K562 treated with DMSO at 1 percent for 4 hours (cell line): ENCODE results near the gene LYPD6. TPM values are rescaled to one million over a fixed set of nuclear protein-coding genes. Genes with fewer than 3 reads are reported as not detected.

Experiments
- total RNA-seq: library from RNA; unstranded; fragments of 300-600 nt; gene quantifications from 2 replicates; pipeline ENCODE4 v1.2.3, GENCODE V29; 2022; ENCODE audit not compliant: insufficient read depth

The LYPD6 gene, protein sequence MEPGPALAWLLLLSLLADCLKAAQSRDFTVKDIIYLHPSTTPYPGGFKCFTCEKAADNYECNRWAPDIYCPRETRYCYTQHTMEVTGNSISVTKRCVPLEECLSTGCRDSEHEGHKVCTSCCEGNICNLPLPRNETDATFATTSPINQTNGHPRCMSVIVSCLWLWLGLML
- not detected in 2 replicates for total RNA-seq

DNA sequence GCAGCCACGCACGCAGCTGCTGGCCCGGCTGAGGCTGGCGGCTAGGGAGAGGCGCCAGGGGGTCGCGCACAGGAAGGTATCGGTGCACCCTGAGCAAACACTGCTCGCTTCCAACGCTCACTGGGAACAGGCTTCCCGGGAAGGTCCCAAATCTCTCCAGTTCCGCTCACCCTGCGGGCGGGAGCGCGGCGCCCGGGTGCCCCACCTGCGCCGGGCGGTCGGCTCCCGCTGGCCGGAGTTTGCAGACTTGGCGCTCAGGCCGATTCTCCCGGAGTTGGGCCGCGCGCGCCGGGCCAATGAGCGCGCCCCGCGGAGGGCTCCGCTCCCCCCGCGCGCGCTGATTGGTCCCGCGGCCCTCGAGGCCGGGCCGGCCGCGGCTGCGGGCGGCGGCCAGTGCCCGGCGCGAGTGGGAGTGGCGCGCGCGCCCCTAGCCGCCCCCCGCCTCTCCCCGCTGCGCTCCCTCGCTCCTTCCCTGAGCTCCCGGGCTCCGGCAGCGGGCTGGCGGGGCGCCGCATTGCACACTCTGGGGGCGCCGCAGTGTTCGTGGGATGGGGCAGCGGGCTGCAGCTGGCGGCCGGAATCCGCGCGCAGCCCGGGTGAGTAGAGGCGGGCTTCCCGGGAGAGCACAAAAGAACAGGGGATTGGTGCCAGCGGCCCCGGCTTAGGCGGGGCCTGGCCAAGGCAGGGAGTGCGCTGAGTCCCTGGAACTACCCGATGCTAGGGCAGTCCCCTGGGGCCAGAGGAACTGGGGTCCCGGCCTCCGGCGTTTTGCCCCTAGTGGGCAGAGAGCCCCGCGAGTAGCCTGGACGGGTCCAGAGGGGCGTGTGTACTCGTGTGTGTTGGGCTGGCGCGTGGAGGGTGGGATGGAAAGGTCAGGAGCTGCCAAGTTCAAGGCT lies at the start of gene LYPD6:
LYPD6 (plus strand) TSS at position 461 of the 896 bp plus-strand sequence. CDS start 107,122 bp downstream, outside the sequence.

